PFSK-1 (cell line): Measurements from ENCODE around the gene CREB3L2.

Source experiments
- POLR2AphosphoS5 ChIP-seq: IDR thresholded peaks from 2 replicates; pipeline ENCODE4 v1.6.1; 2012; ENCODE audit warnings: low read depth, mild to moderate bottlenecking, control low read depth, low read length, moderate library complexity
- REST ChIP-seq, 2 experiments: IDR thresholded peaks; 2 replicates each; pipeline versions ENCODE4 v1.6.1 to v1.8.0; 2011 to 2012; ENCODE audit warnings: low read depth in 2 of 2, low read length in 2 of 2, control low read depth in 1 of 2, inconsistent platforms in 1 of 2, mild to moderate bottlenecking in 1 of 2, moderate library complexity in 1 of 2; ENCODE audit not compliant: insufficient read depth in 1 of 2
- SIN3A ChIP-seq: IDR thresholded peaks from 2 replicates; pipeline ENCODE4 v1.6.1; 2012; ENCODE audit warnings: mild to moderate bottlenecking, low read length, moderate library complexity, borderline replicate concordance; ENCODE audit not compliant: insufficient read depth
- TAF1 ChIP-seq: IDR thresholded peaks from 2 replicates; pipeline ENCODE4 v1.6.1; 2012; ENCODE audit warnings: low read length, control low read depth, borderline replicate concordance; ENCODE audit not compliant: insufficient read depth

DNA sequence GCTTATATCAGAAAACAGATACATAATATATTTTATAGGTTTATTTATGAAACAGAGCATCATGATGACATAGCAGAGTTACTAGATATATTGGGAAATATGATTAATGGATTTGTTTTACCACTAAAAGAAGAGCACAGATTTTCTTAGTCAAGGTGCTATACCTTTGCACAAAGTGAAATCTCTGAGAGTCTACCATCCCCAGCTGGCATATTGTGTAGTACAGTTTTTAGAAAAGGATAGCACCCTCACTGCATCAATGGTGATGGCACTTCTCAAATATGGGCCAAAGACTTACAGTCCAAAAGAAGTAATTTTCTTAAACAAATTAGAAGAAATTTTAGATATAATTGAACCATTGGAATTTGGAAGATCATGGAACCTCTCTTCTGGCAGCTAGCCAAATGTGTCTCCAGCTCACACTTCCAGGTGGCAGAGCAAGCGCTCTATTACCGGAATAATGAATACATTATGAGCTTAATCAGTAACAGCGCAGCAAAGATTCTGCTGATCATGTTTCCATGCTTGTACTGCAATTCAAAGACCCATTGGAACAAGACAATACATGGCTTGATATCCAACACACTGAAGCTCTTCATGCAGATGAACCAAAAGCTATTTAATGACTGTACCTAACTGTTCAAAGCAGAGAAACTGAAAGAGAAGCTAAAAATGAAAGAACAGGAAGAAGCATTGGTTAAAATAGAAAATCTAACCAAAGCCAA lies 21.9 kb upstream of the CREB3L2 start:
- TF ChIP-seq TAF1 (no peak), POLR2AphosphoS5 (no peak), REST (IDR thresholded peaks at IDR 0.05; ENCODE audit: insufficient read depth in 1 of 2, low read depth in 2 of 2, low read length in 2 of 2) (no peak), SIN3A (no peak)
